Measurements from ENCODE around the gene ESYT1.

The ESYT1 gene

GRCh38 chr12:56189099-56189917 lies 61.2 kb downstream of the ESYT1 start, which contains the start of gene SMARCC2:
Gene SMARCC2, minus strand, starts transcription at chr12:56189483. Its CDS starts 22 bp downstream, at chr12:56189461.
- DNase-seq: peak; percentile 94 to 98 (median 96)

GRCh38 chr12:56189918-56190694 lies 62.0 kb downstream of the ESYT1 start:
- DNase-seq: peak; percentile 78 to 81 (median 79)

- DNase-seq: peak in 1 of 3 donors; percentile 4
Observed at GRCh38 chr12:56190695-56191155, 62.7 kb downstream of the ESYT1 start.

GRCh38 chr12:56192582-56192981 lies 64.5 kb downstream of the ESYT1 start:
- DNase-seq: no peak

- peak; percentile 94 to 97 (median 95) for DNase-seq
Observed at GRCh38 chr12:56193025-56193578, 65.0 kb downstream of the ESYT1 start.

Measured in suppressor macrophage treated with lipopolysaccharide for 1 hour (primary cell).